ENCODE data around the gene SYT1.

DNA sequence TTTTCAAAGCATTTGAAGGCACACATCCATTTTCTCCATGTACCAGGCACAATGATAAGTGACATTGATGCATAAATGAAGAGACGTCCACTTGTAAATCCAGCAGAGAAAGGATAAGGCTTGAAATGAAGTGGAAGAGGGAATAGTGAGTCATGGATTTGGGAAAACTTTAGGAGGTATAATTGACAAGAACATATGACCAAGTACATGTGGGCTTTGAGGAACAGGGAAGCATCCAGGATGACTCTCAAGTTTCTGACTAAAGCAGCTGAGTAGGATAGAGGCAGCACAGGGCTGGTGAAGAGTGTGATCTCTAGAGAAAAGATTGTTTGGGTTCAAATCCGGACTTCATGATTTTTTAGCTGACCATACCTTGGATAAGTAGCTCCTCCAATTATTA is 43.6 kb upstream of the SYT1 start:
- TF ChIP-seq ZNF660 (tag by site-specific recombination; IDR thresholded peaks at IDR 0.05) (no peak), ZNF133 (tag by site-specific recombination; IDR thresholded peaks at IDR 0.05) (no peak), TCF7L2 (IDR thresholded peaks at IDR 0.05; ENCODE audit: borderline replicate concordance, low read depth, low read length) (no peak), ZNF175 (tag by site-specific recombination; IDR thresholded peaks at IDR 0.05) (no peak), ZNF324 (tag by site-specific recombination; IDR thresholded peaks at IDR 0.05) (no peak), ZNF544 (tag by site-specific recombination; IDR thresholded peaks at IDR 0.05) (no peak), ZNF629 (tag by site-specific recombination; IDR thresholded peaks at IDR 0.05) (no peak)
- TF ChIP-seq, protein P1, sequence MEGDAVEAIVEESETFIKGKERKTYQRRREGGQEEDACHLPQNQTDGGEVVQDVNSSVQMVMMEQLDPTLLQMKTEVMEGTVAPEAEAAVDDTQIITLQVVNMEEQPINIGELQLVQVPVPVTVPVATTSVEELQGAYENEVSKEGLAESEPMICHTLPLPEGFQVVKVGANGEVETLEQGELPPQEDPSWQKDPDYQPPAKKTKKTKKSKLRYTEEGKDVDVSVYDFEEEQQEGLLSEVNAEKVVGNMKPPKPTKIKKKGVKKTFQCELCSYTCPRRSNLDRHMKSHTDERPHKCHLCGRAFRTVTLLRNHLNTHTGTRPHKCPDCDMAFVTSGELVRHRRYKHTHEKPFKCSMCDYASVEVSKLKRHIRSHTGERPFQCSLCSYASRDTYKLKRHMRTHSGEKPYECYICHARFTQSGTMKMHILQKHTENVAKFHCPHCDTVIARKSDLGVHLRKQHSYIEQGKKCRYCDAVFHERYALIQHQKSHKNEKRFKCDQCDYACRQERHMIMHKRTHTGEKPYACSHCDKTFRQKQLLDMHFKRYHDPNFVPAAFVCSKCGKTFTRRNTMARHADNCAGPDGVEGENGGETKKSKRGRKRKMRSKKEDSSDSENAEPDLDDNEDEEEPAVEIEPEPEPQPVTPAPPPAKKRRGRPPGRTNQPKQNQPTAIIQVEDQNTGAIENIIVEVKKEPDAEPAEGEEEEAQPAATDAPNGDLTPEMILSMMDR (tag by site-specific recombination; IDR thresholded peaks at IDR 0.05), result no peak
- TF ChIP-seq, protein P2, sequence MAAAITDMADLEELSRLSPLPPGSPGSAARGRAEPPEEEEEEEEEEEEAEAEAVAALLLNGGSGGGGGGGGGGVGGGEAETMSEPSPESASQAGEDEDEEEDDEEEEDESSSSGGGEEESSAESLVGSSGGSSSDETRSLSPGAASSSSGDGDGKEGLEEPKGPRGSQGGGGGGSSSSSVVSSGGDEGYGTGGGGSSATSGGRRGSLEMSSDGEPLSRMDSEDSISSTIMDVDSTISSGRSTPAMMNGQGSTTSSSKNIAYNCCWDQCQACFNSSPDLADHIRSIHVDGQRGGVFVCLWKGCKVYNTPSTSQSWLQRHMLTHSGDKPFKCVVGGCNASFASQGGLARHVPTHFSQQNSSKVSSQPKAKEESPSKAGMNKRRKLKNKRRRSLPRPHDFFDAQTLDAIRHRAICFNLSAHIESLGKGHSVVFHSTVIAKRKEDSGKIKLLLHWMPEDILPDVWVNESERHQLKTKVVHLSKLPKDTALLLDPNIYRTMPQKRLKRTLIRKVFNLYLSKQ (tag by site-specific recombination; IDR thresholded peaks at IDR 0.05; ENCODE audit: borderline replicate concordance), result no peak
- TF ChIP-seq, protein P3, sequence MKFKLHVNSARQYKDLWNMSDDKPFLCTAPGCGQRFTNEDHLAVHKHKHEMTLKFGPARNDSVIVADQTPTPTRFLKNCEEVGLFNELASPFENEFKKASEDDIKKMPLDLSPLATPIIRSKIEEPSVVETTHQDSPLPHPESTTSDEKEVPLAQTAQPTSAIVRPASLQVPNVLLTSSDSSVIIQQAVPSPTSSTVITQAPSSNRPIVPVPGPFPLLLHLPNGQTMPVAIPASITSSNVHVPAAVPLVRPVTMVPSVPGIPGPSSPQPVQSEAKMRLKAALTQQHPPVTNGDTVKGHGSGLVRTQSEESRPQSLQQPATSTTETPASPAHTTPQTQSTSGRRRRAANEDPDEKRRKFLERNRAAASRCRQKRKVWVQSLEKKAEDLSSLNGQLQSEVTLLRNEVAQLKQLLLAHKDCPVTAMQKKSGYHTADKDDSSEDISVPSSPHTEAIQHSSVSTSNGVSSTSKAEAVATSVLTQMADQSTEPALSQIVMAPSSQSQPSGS (tag by site-specific recombination; IDR thresholded peaks at IDR 0.05; ENCODE audit: low read depth), result no peak
- TF ChIP-seq, protein P4, sequence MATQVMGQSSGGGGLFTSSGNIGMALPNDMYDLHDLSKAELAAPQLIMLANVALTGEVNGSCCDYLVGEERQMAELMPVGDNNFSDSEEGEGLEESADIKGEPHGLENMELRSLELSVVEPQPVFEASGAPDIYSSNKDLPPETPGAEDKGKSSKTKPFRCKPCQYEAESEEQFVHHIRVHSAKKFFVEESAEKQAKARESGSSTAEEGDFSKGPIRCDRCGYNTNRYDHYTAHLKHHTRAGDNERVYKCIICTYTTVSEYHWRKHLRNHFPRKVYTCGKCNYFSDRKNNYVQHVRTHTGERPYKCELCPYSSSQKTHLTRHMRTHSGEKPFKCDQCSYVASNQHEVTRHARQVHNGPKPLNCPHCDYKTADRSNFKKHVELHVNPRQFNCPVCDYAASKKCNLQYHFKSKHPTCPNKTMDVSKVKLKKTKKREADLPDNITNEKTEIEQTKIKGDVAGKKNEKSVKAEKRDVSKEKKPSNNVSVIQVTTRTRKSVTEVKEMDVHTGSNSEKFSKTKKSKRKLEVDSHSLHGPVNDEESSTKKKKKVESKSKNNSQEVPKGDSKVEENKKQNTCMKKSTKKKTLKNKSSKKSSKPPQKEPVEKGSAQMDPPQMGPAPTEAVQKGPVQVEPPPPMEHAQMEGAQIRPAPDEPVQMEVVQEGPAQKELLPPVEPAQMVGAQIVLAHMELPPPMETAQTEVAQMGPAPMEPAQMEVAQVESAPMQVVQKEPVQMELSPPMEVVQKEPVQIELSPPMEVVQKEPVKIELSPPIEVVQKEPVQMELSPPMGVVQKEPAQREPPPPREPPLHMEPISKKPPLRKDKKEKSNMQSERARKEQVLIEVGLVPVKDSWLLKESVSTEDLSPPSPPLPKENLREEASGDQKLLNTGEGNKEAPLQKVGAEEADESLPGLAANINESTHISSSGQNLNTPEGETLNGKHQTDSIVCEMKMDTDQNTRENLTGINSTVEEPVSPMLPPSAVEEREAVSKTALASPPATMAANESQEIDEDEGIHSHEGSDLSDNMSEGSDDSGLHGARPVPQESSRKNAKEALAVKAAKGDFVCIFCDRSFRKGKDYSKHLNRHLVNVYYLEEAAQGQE (tag by site-specific recombination; IDR thresholded peaks at IDR 0.05), result no peak
- TF ChIP-seq, protein P5, sequence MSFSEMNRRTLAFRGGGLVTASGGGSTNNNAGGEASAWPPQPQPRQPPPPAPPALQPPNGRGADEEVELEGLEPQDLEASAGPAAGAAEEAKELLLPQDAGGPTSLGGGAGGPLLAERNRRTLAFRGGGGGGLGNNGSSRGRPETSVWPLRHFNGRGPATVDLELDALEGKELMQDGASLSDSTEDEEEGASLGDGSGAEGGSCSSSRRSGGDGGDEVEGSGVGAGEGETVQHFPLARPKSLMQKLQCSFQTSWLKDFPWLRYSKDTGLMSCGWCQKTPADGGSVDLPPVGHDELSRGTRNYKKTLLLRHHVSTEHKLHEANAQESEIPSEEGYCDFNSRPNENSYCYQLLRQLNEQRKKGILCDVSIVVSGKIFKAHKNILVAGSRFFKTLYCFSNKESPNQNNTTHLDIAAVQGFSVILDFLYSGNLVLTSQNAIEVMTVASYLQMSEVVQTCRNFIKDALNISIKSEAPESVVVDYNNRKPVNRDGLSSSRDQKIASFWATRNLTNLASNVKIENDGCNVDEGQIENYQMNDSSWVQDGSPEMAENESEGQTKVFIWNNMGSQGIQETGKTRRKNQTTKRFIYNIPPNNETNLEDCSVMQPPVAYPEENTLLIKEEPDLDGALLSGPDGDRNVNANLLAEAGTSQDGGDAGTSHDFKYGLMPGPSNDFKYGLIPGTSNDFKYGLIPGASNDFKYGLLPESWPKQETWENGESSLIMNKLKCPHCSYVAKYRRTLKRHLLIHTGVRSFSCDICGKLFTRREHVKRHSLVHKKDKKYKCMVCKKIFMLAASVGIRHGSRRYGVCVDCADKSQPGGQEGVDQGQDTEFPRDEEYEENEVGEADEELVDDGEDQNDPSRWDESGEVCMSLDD (tag by site-specific recombination; IDR thresholded peaks at IDR 0.05), result no peak
- TF ChIP-seq, protein P6, sequence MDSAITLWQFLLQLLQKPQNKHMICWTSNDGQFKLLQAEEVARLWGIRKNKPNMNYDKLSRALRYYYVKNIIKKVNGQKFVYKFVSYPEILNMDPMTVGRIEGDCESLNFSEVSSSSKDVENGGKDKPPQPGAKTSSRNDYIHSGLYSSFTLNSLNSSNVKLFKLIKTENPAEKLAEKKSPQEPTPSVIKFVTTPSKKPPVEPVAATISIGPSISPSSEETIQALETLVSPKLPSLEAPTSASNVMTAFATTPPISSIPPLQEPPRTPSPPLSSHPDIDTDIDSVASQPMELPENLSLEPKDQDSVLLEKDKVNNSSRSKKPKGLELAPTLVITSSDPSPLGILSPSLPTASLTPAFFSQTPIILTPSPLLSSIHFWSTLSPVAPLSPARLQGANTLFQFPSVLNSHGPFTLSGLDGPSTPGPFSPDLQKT (IDR thresholded peaks at IDR 0.05; ENCODE audit: borderline replicate concordance, low read depth, low read length), result no peak
- TF ChIP-seq, protein P7, sequence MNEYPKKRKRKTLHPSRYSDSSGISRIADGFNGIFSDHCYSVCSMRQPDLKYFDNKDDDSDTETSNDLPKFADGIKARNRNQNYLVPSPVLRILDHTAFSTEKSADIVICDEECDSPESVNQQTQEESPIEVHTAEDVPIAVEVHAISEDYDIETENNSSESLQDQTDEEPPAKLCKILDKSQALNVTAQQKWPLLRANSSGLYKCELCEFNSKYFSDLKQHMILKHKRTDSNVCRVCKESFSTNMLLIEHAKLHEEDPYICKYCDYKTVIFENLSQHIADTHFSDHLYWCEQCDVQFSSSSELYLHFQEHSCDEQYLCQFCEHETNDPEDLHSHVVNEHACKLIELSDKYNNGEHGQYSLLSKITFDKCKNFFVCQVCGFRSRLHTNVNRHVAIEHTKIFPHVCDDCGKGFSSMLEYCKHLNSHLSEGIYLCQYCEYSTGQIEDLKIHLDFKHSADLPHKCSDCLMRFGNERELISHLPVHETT (tag by site-specific recombination; IDR thresholded peaks at IDR 0.05), result no peak

All from HEK293 (cell line).